Measurements from ENCODE around the gene KLHL7.

KLHL7 gene

DNA sequence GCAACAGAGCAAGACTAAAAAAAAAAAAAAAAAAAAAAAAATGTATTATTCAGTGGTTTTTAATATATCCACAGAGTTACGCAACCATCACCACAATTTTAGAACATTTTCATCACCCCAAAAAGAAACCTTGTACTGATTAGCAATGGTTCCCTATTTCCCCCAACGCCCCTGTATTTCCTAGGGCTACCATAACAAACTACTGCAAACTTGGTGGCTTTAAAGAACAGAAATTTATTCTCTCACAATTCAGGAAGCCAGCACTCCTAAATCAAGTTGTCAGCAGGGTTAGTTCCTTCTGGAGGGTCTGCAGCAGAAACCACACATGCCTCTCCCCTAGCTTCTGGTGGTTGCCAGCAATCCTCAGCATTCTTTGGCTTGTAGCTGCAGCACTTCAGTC lies 70.4 kb downstream of the KLHL7 start:
- Histone ChIP-seq H3K4me2 (ENCODE audit: low read length) (no peak overlapping the region), H2AFZ (no peak overlapping the region), H3K27ac (no peak overlapping the region), H3K9me3 (ENCODE audit: control insufficient read depth, low read length) (no peaks in the 10 kb centered on the region), H3K36me3 (ENCODE audit: control insufficient read depth, insufficient read depth, low read length) (no peaks in the 10 kb centered on the region), H3K4me1 (no peaks in the 10 kb centered on the region), H3K27me3 (ENCODE audit: control insufficient read depth, insufficient read depth, low read length) (no peaks in the 10 kb centered on the region), H3K79me2 (no peaks in the 10 kb centered on the region), H3K9ac (no peak overlapping the region), H3K4me3 (ENCODE audit: low read depth, low read length) (no peak overlapping the region)
- no peak for TF ChIP-seq CTCF (IDR thresholded peaks at IDR 0.05)

DNA sequence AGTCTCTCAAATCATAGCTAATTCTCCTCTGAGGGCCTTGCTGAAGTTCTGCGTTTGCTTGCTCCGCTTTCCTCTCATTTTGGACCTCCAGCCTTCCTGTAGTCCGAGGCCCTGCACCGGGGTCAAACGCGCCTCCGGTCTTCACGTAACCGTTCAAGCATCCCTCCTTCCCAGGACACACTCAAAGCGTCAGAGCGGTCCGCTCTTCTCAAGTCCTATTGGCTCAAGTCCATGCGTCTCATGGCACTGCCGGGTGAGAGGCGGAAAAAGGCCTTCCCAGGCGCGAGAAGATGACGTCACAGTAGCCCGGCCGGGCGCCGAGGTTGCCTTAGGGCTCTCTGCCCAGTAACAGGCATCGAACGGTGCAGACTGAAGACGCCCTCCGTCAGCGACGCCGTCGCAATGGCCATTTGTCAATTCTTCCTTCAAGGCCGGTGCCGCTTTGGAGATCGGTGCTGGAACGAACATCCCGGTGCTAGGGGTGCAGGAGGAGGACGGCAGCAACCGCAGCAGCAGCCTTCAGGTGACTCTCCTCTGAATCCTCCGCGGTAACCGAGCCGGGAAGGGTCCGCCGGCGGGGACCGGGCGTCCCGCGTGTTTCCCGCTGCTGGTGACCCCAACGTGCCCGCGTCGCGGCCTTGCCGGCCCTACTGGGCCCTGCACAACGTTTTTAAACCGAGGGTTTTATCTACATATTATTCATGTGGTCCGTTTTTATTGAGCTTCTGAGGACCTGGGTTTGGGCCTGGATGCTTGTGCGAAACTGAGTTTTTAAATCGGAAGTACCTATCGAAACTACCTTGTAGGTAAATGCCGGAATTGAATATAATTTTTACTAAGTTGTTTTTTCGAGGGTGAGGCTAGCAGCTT lies 76.3 kb downstream of the KLHL7 start, which contains the start of gene NUP42:
NUP42 (plus strand) TSS at position 365 of the 870 bp plus-strand sequence; CDS start at position 403, 38 bp downstream.
- Histone ChIP-seq H3K4me1 (no peaks in the 10 kb centered on the region), H3K4me3 (ENCODE audit: low read depth, low read length) (peak within 1 kb of the TSS; percentile 87), H3K9me3 (ENCODE audit: control insufficient read depth, low read length) (no peaks in the 10 kb centered on the region), H3K4me2 (ENCODE audit: low read length) (peak within 1 kb of the TSS; percentile 83), H3K9ac (peak within 1 kb of the TSS; percentile 73), H3K27me3 (ENCODE audit: control insufficient read depth, insufficient read depth, low read length) (no peaks in the 10 kb centered on the region), H2AFZ (peak within 1 kb of the TSS; percentile 96), H3K36me3 (ENCODE audit: control insufficient read depth, insufficient read depth, low read length) (no peaks in the 10 kb centered on the region), H3K79me2 (peaks cover 4% of the 10 kb centered on the region), H3K27ac (peak within 1 kb of the TSS; percentile 89)
- no peak for TF ChIP-seq CTCF (IDR thresholded peaks at IDR 0.05)

GRCh38 chr7:23183279-23184012 lies 77.9 kb downstream of the KLHL7 start:
- H3K4me1 ChIP-seq, result no peaks in the 10 kb centered on the region
- H3K27ac ChIP-seq, result no peak overlapping the region
- H3K27me3 ChIP-seq (ENCODE audit: control insufficient read depth, insufficient read depth, low read length), result no peaks in the 10 kb centered on the region
- no peaks in the 10 kb centered on the region for H3K36me3 ChIP-seq (ENCODE audit: control insufficient read depth, insufficient read depth, low read length)
- peak overlapping the region; percentile 10 for H3K4me2 ChIP-seq (ENCODE audit: low read length)
- TF ChIP-seq CTCF (IDR thresholded peaks at IDR 0.05), result no peak
- H3K4me3 ChIP-seq (ENCODE audit: low read depth, low read length), result no peak overlapping the region
- H3K9ac ChIP-seq, result no peak overlapping the region
- no peak overlapping the region for H2AFZ ChIP-seq
- H3K9me3 ChIP-seq (ENCODE audit: control insufficient read depth, low read length), result no peaks in the 10 kb centered on the region
- H3K79me2 ChIP-seq, result peaks cover 4% of the 10 kb centered on the region

DNA sequence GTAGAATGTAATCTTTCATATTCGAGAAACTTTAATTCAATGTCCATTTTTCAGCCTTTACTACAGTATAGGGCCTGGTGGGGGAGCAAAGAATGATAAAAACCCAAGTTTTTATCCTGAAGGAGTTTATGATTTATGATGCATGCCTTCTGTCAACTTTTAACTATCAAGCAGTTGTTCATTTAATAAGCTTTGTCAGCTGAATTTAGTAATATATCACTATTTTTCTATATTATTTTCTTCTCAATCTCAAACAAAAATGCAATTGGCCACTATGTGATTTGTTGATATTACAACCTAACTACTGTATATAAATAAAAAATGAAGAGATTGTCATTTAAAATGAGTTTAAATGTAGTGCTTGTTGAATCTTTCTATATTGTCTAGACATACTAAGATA lies 78.7 kb downstream of the KLHL7 start:
- H3K27me3 ChIP-seq (ENCODE audit: control insufficient read depth, insufficient read depth, low read length), result no peaks in the 10 kb centered on the region
- TF ChIP-seq CTCF (IDR thresholded peaks at IDR 0.05), result no peak
- no peak overlapping the region for H2AFZ ChIP-seq
- no peak overlapping the region for H3K4me3 ChIP-seq (ENCODE audit: low read depth, low read length)
- H3K4me2 ChIP-seq (ENCODE audit: low read length), result no peak overlapping the region
- H3K9me3 ChIP-seq (ENCODE audit: control insufficient read depth, low read length), result no peaks in the 10 kb centered on the region
- peaks cover 4% of the 10 kb centered on the region for H3K79me2 ChIP-seq
- no peak overlapping the region for H3K27ac ChIP-seq
- H3K4me1 ChIP-seq, result no peaks in the 10 kb centered on the region
- H3K9ac ChIP-seq, result no peak overlapping the region
- no peaks in the 10 kb centered on the region for H3K36me3 ChIP-seq (ENCODE audit: control insufficient read depth, insufficient read depth, low read length)
